GM12872 (cell line): ENCODE measurements around the gene SND1.

Experiments
- CTCF ChIP-seq: IDR thresholded peaks from 3 replicates; pipeline ENCODE4 v1.5.1; 2011; ENCODE audit warnings: low read depth, mild to moderate bottlenecking, low read length, moderate library complexity; ENCODE audit not compliant: insufficient read depth

Gene SND1

DNA sequence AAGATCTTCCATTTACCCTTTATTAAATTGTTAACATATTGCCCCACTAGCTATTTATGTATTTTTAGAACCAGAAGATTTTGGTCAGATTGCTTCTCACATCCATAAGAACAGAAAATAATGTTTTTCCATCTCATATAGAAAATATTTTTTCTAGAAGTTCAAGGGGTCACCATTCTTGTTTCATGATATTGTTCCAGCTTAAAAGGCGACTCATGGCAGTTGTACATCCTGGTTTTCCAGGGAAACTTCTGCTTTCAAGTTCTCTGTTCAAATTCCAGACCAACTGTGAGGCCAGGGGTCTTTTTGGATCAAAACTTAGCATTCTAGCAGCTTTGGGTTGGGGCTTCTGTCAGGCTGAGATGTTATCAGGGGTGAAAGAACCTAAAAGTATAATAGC, 294.9 kb downstream of the SND1 start:
- no peak for TF ChIP-seq CTCF

DNA sequence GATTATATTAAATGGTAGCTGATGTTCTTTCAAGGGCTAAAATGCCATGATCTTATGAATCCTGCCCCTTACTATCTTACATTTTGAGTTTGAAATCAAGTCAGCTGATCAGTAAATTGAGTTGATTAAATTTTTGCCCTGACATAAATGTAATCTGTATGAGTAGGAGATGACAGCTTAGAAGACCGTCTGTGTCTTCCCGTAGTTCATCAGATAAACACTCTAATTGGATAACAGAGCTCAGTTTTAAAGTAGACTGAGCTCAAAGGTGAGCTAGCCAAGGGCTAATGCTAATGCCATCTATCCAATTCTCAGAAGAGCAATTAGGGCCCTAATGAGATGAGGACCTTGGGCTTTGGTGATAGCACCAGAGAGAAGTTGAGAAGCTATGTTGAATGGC, 296.3 kb downstream of the SND1 start:
- TF ChIP-seq CTCF, result no peak

- no peak for TF ChIP-seq CTCF
Measured at GRCh38 chr7:127948930-127949329, 296.9 kb downstream of the SND1 start.

DNA sequence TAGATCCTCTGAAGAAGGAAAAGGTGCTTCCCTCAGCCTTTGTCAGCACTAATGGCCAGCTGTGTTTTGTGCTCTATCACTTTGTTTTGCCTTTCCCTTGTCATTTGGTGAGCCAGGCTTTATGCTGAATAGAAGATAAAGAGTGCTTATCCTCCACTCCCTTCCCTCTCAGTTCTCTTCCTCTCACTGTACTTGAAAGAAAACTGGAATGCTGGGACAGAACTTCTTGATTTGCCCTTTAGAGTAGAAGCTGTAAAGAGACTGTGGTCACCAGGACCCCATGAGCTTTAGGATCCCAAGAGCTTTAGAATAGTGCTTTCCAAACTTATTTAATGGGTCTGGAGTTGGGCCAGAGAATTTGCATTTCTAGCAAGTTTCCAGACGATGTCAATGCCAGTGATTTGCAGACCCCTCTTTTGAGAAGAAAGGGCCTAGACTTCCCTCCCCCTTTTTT, 297.8 kb downstream of the SND1 start:
- no peak for TF ChIP-seq CTCF

GRCh38 chr7:127950233-127950935, 298.4 kb downstream of the SND1 start:
- no peak for TF ChIP-seq CTCF

DNA sequence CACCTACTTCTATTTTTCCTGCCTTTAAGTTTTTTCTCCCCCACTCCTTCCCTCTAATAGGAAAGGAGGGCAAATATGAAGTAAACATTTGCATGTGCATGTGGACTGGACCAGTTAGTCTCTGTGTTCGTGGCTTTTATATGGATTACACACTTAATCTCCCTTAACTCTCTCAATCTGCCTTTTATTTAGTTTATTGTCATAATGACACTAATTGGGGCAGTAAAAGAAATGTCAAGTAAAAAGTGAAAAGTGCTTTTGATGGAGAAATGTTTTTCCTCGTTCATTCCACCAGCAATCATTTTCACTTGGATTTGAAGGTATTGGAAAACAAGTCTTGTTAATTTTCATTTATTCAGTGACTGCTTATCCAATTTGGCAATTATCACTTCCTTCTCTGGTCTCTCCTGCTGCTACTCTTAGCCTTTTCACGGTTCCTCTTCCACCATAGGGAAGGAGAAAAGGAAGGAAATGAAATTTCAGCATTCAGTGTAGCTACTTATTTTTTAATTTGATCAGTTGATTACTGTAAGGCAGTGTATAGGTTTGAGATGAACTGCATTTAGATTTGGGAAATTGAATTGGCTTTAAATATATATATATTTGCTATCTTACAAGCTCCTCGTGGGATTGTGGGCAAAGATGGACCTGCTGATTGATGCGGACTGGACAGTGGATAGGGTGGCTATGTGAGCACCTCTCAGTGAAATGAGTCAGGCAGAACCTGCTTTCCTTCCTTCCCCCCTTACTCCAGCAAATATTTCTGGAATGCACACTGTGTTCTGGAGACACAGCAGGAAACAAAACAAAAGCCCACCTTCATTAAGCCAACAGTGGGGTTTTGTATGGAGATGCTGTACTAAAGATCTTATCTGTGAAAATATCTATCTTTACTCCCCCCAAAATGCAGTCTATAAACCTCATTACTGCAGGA, 301.7 kb downstream of the SND1 start:
- no peak for TF ChIP-seq CTCF

DNA sequence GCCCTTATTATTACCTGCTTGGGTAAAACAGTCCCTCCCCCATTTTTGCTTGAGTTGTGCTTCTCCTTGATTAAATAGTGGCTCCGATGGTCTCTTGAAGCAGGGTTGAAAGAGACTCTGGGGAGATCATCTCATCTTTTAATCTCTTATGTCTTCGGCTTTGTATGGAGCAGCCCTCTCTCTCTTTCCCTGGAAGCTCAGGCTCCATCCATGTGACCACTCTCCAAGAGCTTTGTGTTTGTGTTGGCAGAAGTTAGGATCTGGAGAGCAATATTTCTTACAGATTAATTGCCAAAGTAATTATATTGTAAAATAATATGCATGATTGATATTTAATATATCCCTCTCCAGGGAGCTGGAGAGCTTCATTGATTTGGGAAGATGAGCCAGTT, 302.4 kb downstream of the SND1 start:
- TF ChIP-seq CTCF, result no peak
